Motor neuron (in vitro differentiated cells): ENCODE results near the gene CDH22. TPM values are rescaled to one million over a fixed set of nuclear protein-coding genes. Genes with fewer than 3 reads are reported as not detected.

Experiments used
- ATAC-seq, 8 experiments: fragments of 200-7000 bp; cut with Tn5 transposase; replicated peaks in 6 of 8; 2 replicates each; pipeline ENCODE4 v1.8.0; 2021; ENCODE audit warnings: mild to moderate bottlenecking in 8 of 8, moderate library complexity in 8 of 8
- H3K27ac ChIP-seq, 2 donors: fragments of 250-450 bp; sonication (Bioruptor Pico); 2 replicates each; pipeline ENCODE4 v1.9.0; 2021; ENCODE audit warnings: antibody characterized with exemption in 2 of 2, mild to moderate bottlenecking in 2 of 2, moderate library complexity in 1 of 2
- H3K4me1 ChIP-seq, 2 donors: fragments of 250-450 bp; sonication (Bioruptor Pico); replicated peaks in 1 of 2; 2 replicates each; pipeline ENCODE4 v1.6.1; 2021; ENCODE audit warnings: antibody characterized with exemption in 2 of 2, mild to moderate bottlenecking in 2 of 2, moderate library complexity in 1 of 2
- H3K4me3 ChIP-seq, 5 donors: fragments of 250-450 bp; sonication (Bioruptor Pico); 2 replicates each; pipeline ENCODE4 v1.9.0; 2021; ENCODE audit warnings: antibody characterized with exemption in 5 of 5, mild to moderate bottlenecking in 5 of 5, moderate library complexity in 4 of 5
- WGBS, 10 experiments: fragments of 450-650 bp; shearing (Covaris generic); methylation state at CpG; one replicate each; pipeline ENCODE4 v1.0.0; 2022; 5-methylcytosine and 5-hydroxymethylcytosine counted together
- in situ Hi-C, 9 experiments: fragments of 400-800 bp; cut with MboI; loops; one replicate each; pipeline ENCODE4 v1.15.0; 2021; ENCODE audit warnings: low sequenced_read_pairs in 9 of 9, low pct_unique_long_range_greater_than_20kb in 2 of 9; ENCODE audit not compliant: unreplicated experiment in 9 of 9
- total RNA-seq, 8 experiments: library from RNA; unstranded; fragments of 300-600 nt; gene quantifications; 2 replicates each; pipeline versions ENCODE4 v1.2.3 to v1.2.4, GENCODE V29; 2022

CDH22 gene
- total RNA-seq, 8 experiments from 2014 or later, result 0.36 to 4.4 (median 2.3) TPM

- ATAC-seq, result no peak
- Histone ChIP-seq H3K27ac (no peak overlapping the region), H3K4me1 (peaks cover 30 to 43% of the 10 kb centered on the region in 2 donors), H3K4me3 (no peak overlapping the region)
- WGBS, 10 experiments, result 62 to 100% (median 80%) methylated on average over 1 to 6 of the region's 11 CpGs; no CpG with 5 or more reads in 1 of the 10 experiments
- in situ Hi-C loops, result loop anchor here in 7 of 9 experiments (10.0 to 25.0 kb wide), 5 partner anchors 178 to 553 kb away; partner anchors contain the start of genes CDH22 (in 4 of the 7) and TP53RK (in 1 of the 7)
Measured at GRCh38 chr20:46133886-46134654, 174.2 kb downstream of the CDH22 start.

GRCh38 chr20:46132705-46133120 is 175.6 kb downstream of the CDH22 start:
- WGBS, 10 experiments, result 0 to 100% (median 14%) methylated on average over 1 to 6 of the region's 17 CpGs; no CpG with 5 or more reads in 3 of the 10 experiments
- in situ Hi-C loops, result loop anchor here in 7 of 9 experiments (10.0 to 25.0 kb wide), 5 partner anchors 180 to 555 kb away; partner anchors contain the start of genes CDH22 (in 4 of the 7) and TP53RK (in 1 of the 7)
- ATAC-seq, result peak; percentile 77 to 87 (median 81)
- Histone ChIP-seq H3K27ac (no peak overlapping the region), H3K4me1 (peaks cover 20 to 33% of the 10 kb centered on the region in 2 donors), H3K4me3 (no peak overlapping the region)

- WGBS, 10 experiments, result 12 to 80% (median 71%) methylated on average over 1 to 4 of the region's 6 CpGs; no CpG with 5 or more reads in 3 of the 10 experiments
- no peak for ATAC-seq
- in situ Hi-C loops, result loop anchor here in 7 of 9 experiments (10.0 to 25.0 kb wide), 5 partner anchors 181 to 556 kb away; partner anchors contain the start of genes CDH22 (in 4 of the 7) and TP53RK (in 1 of the 7)
- no peak overlapping the region for H3K27ac ChIP-seq
- no peak overlapping the region for H3K4me3 ChIP-seq
- peaks cover 18 to 20% of the 10 kb centered on the region in 2 donors for H3K4me1 ChIP-seq
Measured at GRCh38 chr20:46131396-46131795, 176.9 kb downstream of the CDH22 start.

DNA sequence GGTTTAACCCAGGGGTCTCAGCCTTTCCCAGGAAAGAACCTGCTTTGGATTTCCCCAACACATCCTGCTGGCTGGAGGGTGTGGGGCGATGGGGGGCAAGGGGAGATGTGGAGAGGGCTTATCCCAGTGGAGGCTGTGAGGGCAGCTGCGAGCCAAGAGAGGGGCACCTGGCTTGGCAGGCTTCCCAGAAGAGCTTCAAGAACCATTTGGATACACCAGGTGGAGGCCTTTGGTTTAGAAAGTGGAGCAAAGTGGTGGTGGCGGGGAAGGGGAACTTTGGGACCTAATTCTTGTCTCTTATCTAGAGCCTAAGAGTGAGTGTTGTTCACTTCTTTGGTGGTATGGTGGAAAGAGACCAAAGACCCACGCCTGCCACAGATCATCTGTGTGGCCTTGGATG is 177.8 kb downstream of the CDH22 start:
- H3K27ac ChIP-seq, result no peak overlapping the region
- H3K4me1 ChIP-seq, result peaks cover 15% of the 10 kb centered on the region in 2 donors
- in situ Hi-C loops, result loop anchor here in 7 of 9 experiments (10.0 to 25.0 kb wide), 5 partner anchors 182 to 557 kb away; partner anchors contain the start of genes CDH22 (in 4 of the 7) and TP53RK (in 1 of the 7)
- ATAC-seq, result no peak
- 80 to 100% (median 86%) methylated on average over 1 to 2 of the region's 4 CpGs; no CpG with 5 or more reads in 7 of the 10 experiments for WGBS, 10 experiments
- no peak overlapping the region for H3K4me3 ChIP-seq

DNA sequence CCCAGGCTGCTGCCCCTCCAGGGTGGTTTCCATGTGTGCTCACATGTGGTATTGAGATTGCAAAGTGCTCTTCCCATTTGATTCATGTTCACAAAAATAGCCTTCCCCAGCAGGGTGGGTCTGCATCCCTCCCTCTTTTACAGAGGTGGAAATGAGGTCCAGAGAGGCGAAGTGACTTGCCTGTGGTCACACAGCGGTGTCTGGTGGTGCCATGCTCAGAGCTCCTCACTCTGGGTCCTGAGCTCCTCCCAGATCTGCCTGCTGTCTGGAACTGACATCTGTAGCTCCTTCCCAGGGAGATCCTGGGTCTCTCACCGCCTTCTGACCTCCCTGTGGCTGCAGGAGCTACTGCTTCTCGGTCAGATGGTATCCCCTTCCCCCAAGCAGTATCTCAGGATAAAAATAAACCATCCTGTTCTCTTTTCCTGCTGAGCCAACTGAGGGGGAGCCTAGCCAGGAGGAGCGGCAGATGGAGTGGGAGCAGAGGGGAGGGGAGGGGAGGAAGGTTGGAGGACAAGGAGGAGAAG is 178.3 kb downstream of the CDH22 start:
- in situ Hi-C loops, result loop anchor here in 7 of 9 experiments (10.0 to 25.0 kb wide), 5 partner anchors 182 to 557 kb away; partner anchors contain the start of genes CDH22 (in 4 of the 7) and TP53RK (in 1 of the 7)
- Histone ChIP-seq H3K4me3 (no peak overlapping the region), H3K4me1 (peaks cover 15 to 16% of the 10 kb centered on the region in 2 donors), H3K27ac (no peak overlapping the region)
- WGBS, 10 experiments, result 0 to 60% (median 10%) methylated on average over 1 of the region's 5 CpGs; no CpG with 5 or more reads in 6 of the 10 experiments
- ATAC-seq, result peak in 6 of 8 experiments; percentile 24 to 58 (median 40)

GRCh38 chr20:46128310-46129151 is 179.8 kb downstream of the CDH22 start:
- in situ Hi-C loops, result loop anchor here in 7 of 9 experiments (25.0 kb wide), 4 partner anchors 184 to 559 kb away; partner anchors contain the start of genes CDH22 (in 4 of the 7) and TP53RK (in 1 of the 7)
- peak; percentile 28 to 74 (median 50) for ATAC-seq
- no peak overlapping the region for H3K4me3 ChIP-seq
- 27 to 100% (median 60%) methylated on average over 1 to 6 of the region's 16 CpGs; no CpG with 5 or more reads in 5 of the 10 experiments for WGBS, 10 experiments
- H3K4me1 ChIP-seq, result peaks cover 15 to 16% of the 10 kb centered on the region in 2 donors
- no peak overlapping the region for H3K27ac ChIP-seq

GRCh38 chr20:46127396-46128010 is 180.8 kb downstream of the CDH22 start:
- no peak for ATAC-seq
- WGBS, 10 experiments, result 41 to 100% (median 79%) methylated on average over 1 to 11 of the region's 11 CpGs
- no peak overlapping the region for H3K27ac ChIP-seq
- H3K4me1 ChIP-seq, result peaks cover 15 to 16% of the 10 kb centered on the region in 2 donors
- in situ Hi-C loops, result loop anchor here in 7 of 9 experiments (25.0 kb wide), 4 partner anchors 185 to 560 kb away; partner anchors contain the start of genes CDH22 (in 4 of the 7) and TP53RK (in 1 of the 7)
- H3K4me3 ChIP-seq, result no peak overlapping the region

DNA sequence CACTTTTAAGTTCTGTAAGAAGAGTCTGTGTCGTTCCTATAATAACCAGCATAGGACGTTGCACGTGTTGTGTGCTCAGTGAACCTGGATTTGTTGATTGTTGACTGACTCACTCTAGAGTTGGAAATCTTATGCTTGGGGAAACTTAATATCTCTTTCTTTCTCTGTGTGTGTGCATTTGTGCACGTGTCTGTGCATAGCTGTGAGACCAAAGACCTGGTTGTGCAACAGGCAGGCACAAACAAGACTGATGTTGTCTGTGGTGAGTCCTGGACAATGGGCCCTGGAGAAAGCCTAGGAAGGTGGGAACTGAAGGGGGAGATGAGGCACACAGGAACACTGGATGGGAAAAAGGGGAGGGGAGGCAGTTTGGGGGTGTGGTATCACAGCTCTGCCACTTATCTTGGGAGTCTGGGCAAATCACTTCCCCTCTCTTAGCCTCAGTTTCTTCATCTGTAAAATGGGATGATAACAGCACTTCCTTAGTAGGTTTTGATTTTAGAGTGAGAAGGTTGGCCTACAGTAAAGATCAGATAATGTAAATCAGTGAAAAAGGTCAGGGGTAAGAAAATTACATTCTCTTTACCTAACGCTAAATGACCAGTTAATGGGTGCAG is 181.8 kb downstream of the CDH22 start:
- peaks cover 15 to 16% of the 10 kb centered on the region in 2 donors for H3K4me1 ChIP-seq
- in situ Hi-C loops, result loop anchor here in 7 of 9 experiments (25.0 kb wide), 4 partner anchors 186 to 561 kb away; partner anchors contain the start of genes CDH22 (in 4 of the 7) and TP53RK (in 1 of the 7)
- no peak overlapping the region for H3K4me3 ChIP-seq
- WGBS, 10 experiments, result 40 to 100% (median 84%) methylated on average over 1 to 5 of the region's 5 CpGs; no CpG with 5 or more reads in 2 of the 10 experiments
- H3K27ac ChIP-seq, result no peak overlapping the region
- no peak for ATAC-seq

Other genes with a start within 250 kb of the CDH22 start
- 10 to 100 TPM; 11.9 to 44.1 (median 18.3) TPM for gene NCOA5, start 218.5 kb downstream of the CDH22 start, total RNA-seq
- 1 to 10 TPM in 4 of 8 experiments, under 1 TPM in 4; 0.11 to 4.6 (median 1.1) TPM for gene CD40, start 190.2 kb downstream of the CDH22 start, total RNA-seq
- gene ELMO2, start 98.1 kb upstream of the CDH22 start, total RNA-seq, result 10 to 100 TPM; 23.0 to 58.2 (median 38.2) TPM
- 10 to 100 TPM in 5 of 8 experiments, 1 to 10 TPM in 3; 4.0 to 18.2 (median 11.0) TPM for gene ZNF334, start 205.1 kb upstream of the CDH22 start, total RNA-seq
- gene OCSTAMP, start 242.2 kb upstream of the CDH22 start, total RNA-seq, result under 1 TPM in 3 of 8 experiments, not detected in 5; 0.15 to 0.29 (median 0.28) TPM